GM19193 (cell line): ENCODE data around the gene RPS10.

Experiments
- POLR2A ChIP-seq: IDR thresholded peaks from 4 replicates; pipeline ENCODE4 v1.6.1; 2011; ENCODE audit not compliant: insufficient read depth, insufficient read length; ENCODE audit errors: extremely low read depth

The RPS10 gene

GRCh38 chr6:34425498-34426410 lies at the start of gene RPS10:
Gene RPS10 (minus strand): TSS chr6:34426069. CDS start chr6:34425221, 848 bp downstream.
- TF ChIP-seq POLR2A: peak; percentile 95

DNA sequence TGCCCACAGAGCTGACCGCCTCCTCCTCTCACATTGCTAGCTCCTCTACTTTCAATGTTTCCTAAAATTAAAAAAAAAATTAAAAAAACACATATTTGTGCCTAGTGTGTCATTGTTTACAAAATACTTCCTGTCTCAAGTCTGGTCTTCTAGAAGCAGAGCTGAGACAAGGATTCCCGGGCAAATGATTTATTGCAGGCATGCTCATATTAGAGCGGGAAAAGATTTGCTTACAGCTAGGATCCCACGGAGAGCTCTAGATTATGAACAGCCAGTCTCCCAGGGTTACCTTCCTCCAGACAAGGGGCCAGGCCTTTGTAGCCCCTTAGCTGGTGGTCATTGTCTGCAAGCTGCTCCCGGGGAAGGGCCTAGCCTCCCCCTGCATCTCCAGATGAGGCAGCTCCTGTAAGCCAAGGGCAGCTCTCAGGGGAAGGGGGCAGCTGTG lies 49.4 kb upstream of the RPS10 start:
- no peak for TF ChIP-seq POLR2A

GRCh38 chr6:34474754-34475153 lies 48.9 kb upstream of the RPS10 start:
- TF ChIP-seq POLR2A: no peak

GRCh38 chr6:34473967-34474366 lies 48.1 kb upstream of the RPS10 start:
- TF ChIP-seq POLR2A: no peak

- no peak for TF ChIP-seq POLR2A
These were observed 46.6 kb upstream of the RPS10 start for GRCh38 chr6:34472425-34472824.

GRCh38 chr6:34469499-34469898 lies 43.6 kb upstream of the RPS10 start:
- no peak for TF ChIP-seq POLR2A

GRCh38 chr6:34468378-34468892 lies 42.6 kb upstream of the RPS10 start:
- no peak for TF ChIP-seq POLR2A

DNA sequence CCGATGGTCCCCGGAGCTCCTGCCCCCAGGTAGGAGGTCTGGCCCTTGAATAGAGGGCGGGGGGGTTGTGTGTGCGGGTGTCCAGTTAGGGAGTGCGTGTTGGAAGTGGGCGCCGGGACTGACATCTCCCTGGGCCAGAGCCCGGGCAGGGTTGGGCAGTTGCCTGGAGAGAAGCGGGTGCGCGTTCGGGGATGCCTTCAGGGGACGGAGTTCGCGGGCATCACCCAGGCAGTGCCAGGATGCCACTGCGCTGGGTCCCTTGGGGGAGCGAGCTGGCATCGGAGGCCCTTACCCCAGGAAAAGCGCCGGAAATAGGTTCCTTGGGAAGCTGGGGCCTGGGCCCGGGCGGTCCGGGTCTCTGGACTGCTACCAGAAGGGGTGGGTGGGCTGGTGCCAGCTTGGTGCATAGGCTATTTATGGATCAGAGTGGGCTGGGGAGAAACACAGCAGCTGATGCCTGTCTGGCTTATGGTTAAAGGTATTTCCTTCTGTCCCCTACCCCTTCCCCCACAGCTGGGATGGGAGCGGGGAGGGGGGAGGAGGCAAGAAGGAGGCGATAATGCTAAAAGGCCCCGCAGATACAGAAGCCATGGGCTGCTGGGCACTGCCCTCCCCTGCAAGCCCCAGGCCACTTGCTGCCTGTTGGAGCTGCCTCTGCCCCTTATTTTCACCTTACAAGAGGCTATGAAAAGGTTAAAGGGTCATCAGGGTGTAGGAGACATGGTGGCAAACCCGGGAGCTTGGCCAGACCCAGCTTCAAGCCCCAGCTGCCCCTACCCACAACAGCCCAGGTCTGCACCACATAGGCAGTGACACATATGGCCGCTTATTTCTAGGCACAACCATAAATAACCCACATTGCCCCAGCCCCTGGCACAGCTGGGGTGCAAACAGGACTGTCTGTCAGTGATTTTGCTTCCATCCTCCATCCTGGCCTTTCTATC lies 40.6 kb upstream of the RPS10 start:
- TF ChIP-seq POLR2A: no peak

DNA sequence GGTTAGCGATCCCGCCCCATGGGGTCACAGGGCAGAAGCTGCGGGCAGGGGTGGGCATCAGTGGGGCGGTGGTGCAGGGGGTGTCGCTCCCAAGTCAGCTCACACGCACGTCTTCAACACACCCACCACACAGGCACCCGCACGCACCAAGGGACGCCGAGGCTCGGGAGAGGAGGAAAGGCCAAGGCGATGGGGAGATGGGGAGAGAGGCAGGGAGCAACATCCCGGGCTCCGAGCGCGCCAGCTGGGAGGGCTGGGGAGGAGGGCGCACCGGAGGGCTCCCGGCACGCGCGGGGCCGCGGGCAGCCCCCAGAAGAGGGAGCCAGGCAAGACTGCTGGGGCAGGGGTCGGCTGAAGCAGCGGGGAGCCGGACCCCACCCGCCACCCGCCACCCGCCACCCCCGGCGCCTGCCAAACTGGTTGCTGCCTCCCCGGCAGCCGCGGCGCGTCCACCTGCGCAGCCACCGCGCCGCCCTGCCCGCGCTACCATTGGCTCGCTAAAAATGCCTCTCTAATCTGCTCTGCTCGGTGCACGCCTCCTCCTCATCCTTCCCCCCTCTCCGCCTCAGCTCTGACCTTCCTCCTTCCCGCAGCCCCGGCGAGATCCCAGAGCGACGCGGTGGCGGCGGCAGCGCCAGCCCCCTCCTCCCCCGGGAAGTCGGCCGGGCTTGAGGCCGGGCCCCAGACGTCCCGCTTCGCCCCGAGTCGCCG lies 39.8 kb upstream of the RPS10 start, which contains the start of gene PACSIN1:
PACSIN1 (plus strand) TSS at position 546 of the 711 bp plus-strand sequence. CDS start 60,230 bp downstream, outside the sequence.
- no peak for TF ChIP-seq POLR2A

DNA sequence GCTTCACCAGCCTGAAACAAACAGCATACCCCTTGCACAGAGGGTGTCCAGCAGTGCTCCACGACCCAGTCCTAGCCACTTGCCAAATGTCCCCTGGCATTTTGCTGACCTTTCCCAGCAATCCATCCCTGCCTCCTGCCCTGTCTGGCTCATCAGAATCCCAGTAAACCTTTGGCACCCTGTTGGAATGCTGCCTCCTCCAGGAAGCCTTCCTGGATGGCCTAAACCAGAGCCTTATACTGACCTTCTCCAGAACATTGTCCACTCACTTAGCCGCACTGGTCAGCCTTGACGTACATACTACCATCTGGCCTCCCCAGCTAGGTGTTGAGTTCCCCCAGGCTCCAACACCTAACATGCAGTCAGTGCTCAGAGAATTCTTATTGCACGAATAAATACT lies 38.0 kb upstream of the RPS10 start:
- no peak for TF ChIP-seq POLR2A

- no peak for TF ChIP-seq POLR2A
These were observed 37.4 kb upstream of the RPS10 start for GRCh38 chr6:34463299-34463698.

- TF ChIP-seq POLR2A: no peak
These were observed 36.7 kb upstream of the RPS10 start for GRCh38 chr6:34462551-34462971.

- no peak for TF ChIP-seq POLR2A
These were observed 36.1 kb upstream of the RPS10 start for GRCh38 chr6:34462010-34462409.

DNA sequence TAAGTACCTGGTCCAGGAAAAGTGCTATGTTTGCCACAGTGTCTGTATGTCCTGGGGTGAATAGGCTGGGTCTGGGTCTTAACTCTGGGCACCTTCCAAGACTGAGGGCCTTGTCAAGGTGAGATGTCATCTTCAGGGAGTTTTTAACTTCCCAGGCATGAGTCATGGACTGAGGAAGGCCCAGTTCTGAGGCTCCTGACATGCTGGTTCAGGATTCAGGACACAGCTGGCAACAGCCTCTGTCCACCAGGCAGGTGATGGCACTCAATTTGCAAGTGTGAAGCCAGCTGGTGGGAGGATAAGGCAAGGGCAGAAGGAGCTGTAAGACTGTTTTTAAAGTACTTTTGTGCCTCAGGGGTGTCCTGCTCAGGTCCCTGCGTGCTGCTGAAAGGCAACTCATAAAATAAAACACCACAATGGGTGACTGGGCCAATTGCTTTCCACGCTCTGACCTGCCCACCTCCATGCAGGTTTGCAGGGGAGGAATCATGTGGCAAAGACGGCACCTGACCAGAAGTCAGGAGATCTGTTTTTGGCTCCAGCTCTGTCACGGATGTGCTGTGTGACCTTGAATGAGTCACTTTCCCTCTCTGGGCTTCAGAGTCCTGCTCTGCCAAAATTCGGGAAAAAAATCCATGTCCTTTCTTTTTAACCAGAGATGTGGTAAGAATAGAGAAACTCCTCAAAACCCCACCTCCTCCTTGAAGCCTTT lies 35.1 kb upstream of the RPS10 start:
- TF ChIP-seq POLR2A: no peak
